Endothelial cell of umbilical vein (primary cell): ENCODE measurements around the gene TBPL1. TPM values are rescaled to one million over a fixed set of nuclear protein-coding genes. Genes with fewer than 3 reads are reported as not detected.

Experiments used
- BruUV-seq: library from RNA; stranded (reverse); fragments of 400-500 nt; replicated peaks from 2 replicates; lab custom pipeline; 2021; lab: Mats Ljungman, UMichigan
- CTCF ChIA-PET: fragments of 300-600, 350-600 bp; sonication (Branson Sonifier 250); formaldehyde crosslinking; loops from one replicate; lab custom pipeline; 2021; ENCODE audit warnings: antibody characterized with exemption, inconsistent platforms; lab: Charles Lee
- POLR2A ChIA-PET: fragments of 300-600, 350-600 bp; sonication (Branson Sonifier 250); formaldehyde crosslinking; loops from one replicate; lab custom pipeline; 2021; ENCODE audit warnings: antibody characterized with exemption, inconsistent platforms; lab: Charles Lee
- DNase-seq: peaks from one replicate; pipeline ENCODE4 v3.0.0-alpha.2; 2011; ENCODE audit warnings: low read depth, low spot score
- FAIRE-seq: peaks from 2 replicates; lab custom pipeline; 2011; peaks lifted over from hg19 to GRCh38; lab: Jason Lieb, UNC
- H2AFZ ChIP-seq: 2 replicates; pipeline ENCODE4 v1.6.0; 2012; ENCODE audit warnings: low read depth, low read length, control low read depth, inconsistent platforms
- H3K27ac ChIP-seq: 2 replicates; pipeline ENCODE4 v1.5.1; 2011; ENCODE audit warnings: low read depth, mild to moderate bottlenecking, control low read depth, low read length, moderate library complexity; ENCODE audit not compliant: insufficient read depth
- H3K27me3 ChIP-seq, 2 experiments: 2 replicates each; pipeline versions ENCODE4 v1.6.0 to v1.6.1; 2011; ENCODE audit warnings: low read length in 2 of 2, mixed read lengths in 1 of 2; ENCODE audit not compliant: control insufficient read depth in 2 of 2, insufficient read depth in 2 of 2
- H3K36me3 ChIP-seq, 2 experiments: 2 replicates in 1 of 2; 3 replicates in 1 of 2; pipeline ENCODE4 v1.5.1; 2011; ENCODE audit warnings: low read length in 2 of 2, mild to moderate bottlenecking in 1 of 2, moderate library complexity in 1 of 2; ENCODE audit not compliant: control insufficient read depth in 2 of 2, insufficient read depth in 2 of 2; ENCODE audit errors: extremely low read depth in 1 of 2
- H3K4me1 ChIP-seq: 3 replicates; pipeline ENCODE4 v1.5.1; 2011; ENCODE audit warnings: mild to moderate bottlenecking, low read length; ENCODE audit not compliant: control insufficient read depth, insufficient read depth; ENCODE audit errors: extremely low read depth
- H3K4me2 ChIP-seq: 2 replicates; pipeline ENCODE4 v1.6.1; 2011; ENCODE audit warnings: low read length, control low read depth, mixed read lengths; ENCODE audit not compliant: insufficient read depth
- H3K4me3 ChIP-seq, 3 experiments: fragments of 200-600 bp in 1 of 3; sonication (generic), shearing (Covaris generic) in 1 of 3; replicated peaks in 1 of 3; 2 replicates each; pipeline ENCODE4 v1.5.1; 2011 to 2016; ENCODE audit warnings: control low read depth in 3 of 3, low read length in 3 of 3, mild to moderate bottlenecking in 2 of 3, inconsistent platforms in 1 of 3, low read depth in 1 of 3, moderate library complexity in 1 of 3; ENCODE audit not compliant: insufficient read depth in 1 of 3
- H3K79me2 ChIP-seq: 2 replicates; pipeline ENCODE4 v1.6.0; 2012; ENCODE audit warnings: low read length, inconsistent platforms; ENCODE audit not compliant: control insufficient read depth, insufficient read depth
- H3K9ac ChIP-seq: replicated peaks from 2 replicates; pipeline ENCODE3; 2011; ENCODE audit warnings: low read length, control low read depth; ENCODE audit not compliant: insufficient read depth; ENCODE audit errors: extremely low read depth
- H3K9me1 ChIP-seq: replicated peaks from 3 replicates; pipeline ENCODE4 v1.6.0; 2011; ENCODE audit warnings: mild to moderate bottlenecking, low read length; ENCODE audit not compliant: control insufficient read depth, insufficient read depth; ENCODE audit errors: extremely low read depth
- H3K9me3 ChIP-seq: replicated peaks from 2 replicates; pipeline ENCODE4 v1.5.1; 2012; ENCODE audit warnings: low read length, inconsistent platforms; ENCODE audit not compliant: control insufficient read depth, insufficient read depth
- H4K20me1 ChIP-seq: replicated peaks from 2 replicates; pipeline ENCODE3; 2011; ENCODE audit warnings: mild to moderate bottlenecking, low read length; ENCODE audit not compliant: control insufficient read depth, insufficient read depth; ENCODE audit errors: extremely low read depth
- CTCF ChIP-seq, 2 donors: IDR thresholded peaks; 1 replicate in 1 of 2; 2 replicates in 1 of 2; pipeline ENCODE4 v1.5.1; 2011; ENCODE audit warnings: low read length in 2 of 2, mild to moderate bottlenecking in 2 of 2, moderate library complexity in 2 of 2, control low read depth in 1 of 2, inconsistent platforms in 1 of 2, low read depth in 1 of 2; ENCODE audit not compliant: insufficient read depth in 1 of 2; ENCODE audit errors: extremely low read depth in 1 of 2
- EZH2 ChIP-seq: IDR thresholded peaks from 2 replicates; pipeline ENCODE4 v1.6.1; 2012; ENCODE audit warnings: borderline replicate concordance, low read depth, mild to moderate bottlenecking, moderate library complexity, low read length, inconsistent platforms; ENCODE audit not compliant: severe bottlenecking
- FOS ChIP-seq: IDR thresholded peaks from 2 replicates; pipeline ENCODE4 v1.6.1; 2011; ENCODE audit warnings: mild to moderate bottlenecking, low read length, moderate library complexity, borderline replicate concordance; ENCODE audit not compliant: insufficient read depth
- GATA2 ChIP-seq: IDR thresholded peaks from 2 replicates; pipeline ENCODE4 v1.7.0; 2011; ENCODE audit warnings: low read depth, mild to moderate bottlenecking, moderate library complexity, mixed read lengths, low read length; ENCODE audit not compliant: insufficient read length, insufficient read depth
- JUN ChIP-seq: IDR thresholded peaks from 2 replicates; pipeline ENCODE4 v1.6.1; 2011; ENCODE audit warnings: borderline replicate concordance, low read depth; ENCODE audit not compliant: insufficient read length, insufficient read depth
- MAX ChIP-seq: IDR thresholded peaks from 2 replicates; pipeline ENCODE4 v1.6.1; 2011; ENCODE audit not compliant: insufficient read depth, insufficient read length
- MYC ChIP-seq: IDR thresholded peaks from one replicate; pipeline ENCODE4 v1.6.1; 2011; ENCODE audit warnings: mild to moderate bottlenecking, low read depth, low read length
- POLR2A ChIP-seq: IDR thresholded peaks from 2 replicates; pipeline ENCODE4 v1.6.1; 2012; ENCODE audit warnings: low read depth, mild to moderate bottlenecking, control low read depth, low read length
- POLR2AphosphoS5 ChIP-seq: IDR thresholded peaks from 2 replicates; pipeline ENCODE4 v1.6.1; 2012; ENCODE audit warnings: low read depth, mild to moderate bottlenecking, control low read depth, low read length, moderate library complexity; ENCODE audit not compliant: insufficient read depth
- dilution Hi-C: fragments of 300-500 bp; cut with MboI; formaldehyde crosslinking; loops from one replicate; pipeline ENCODE4 v1.15.0; 2019; ENCODE audit warnings: low sequenced_read_pairs; ENCODE audit not compliant: extremely low pct_ligation_motif_present
- intact Hi-C: fragments of 100-400 bp; cut with micrococcal nuclease; formaldehyde crosslinking; loops from one replicate; pipeline ENCODE4 v1.10.0; 2022
- polyA plus RNA-seq, 4 experiments: library from polyadenylated mRNA; depleted of rRNA in 3 of 4; stranded (reverse) in 3 of 4; unstranded in 1 of 4; fragments of >200 nt; gene quantifications; 2 replicates each; pipeline versions ENCODE4 v1.2.1 to v1.2.3, GENCODE V29; 2011 to 2012; ENCODE audit warnings: missing spikeins in 1 of 4
- total RNA-seq: library from RNA; stranded (reverse); gene quantifications from 2 replicates; pipeline ENCODE4 v1.2.3, GENCODE V29; 2021

Gene TBPL1
- total and polyA plus RNA-seq, 2 donors (not counting 3 experiments of a cell fraction or from before 2014, with no cell fraction given) = 19.6 to 31.2 TPM

- Histone ChIP-seq H3K4me3 (no peak overlapping the region), H3K27ac (no peak overlapping the region), H3K4me2 (no peak overlapping the region), H3K9ac (no peak overlapping the region), H2AFZ (no peak overlapping the region), H4K20me1 (no peaks in the 10 kb centered on the region), H3K9me3 (no peaks in the 10 kb centered on the region), H3K36me3 (peaks cover 0 to 4% of the 10 kb centered on the region in 2 experiments), H3K27me3 (no peaks in the 10 kb centered on the region), H3K79me2 (no peaks in the 10 kb centered on the region), H3K4me1 (peaks cover 11% of the 10 kb centered on the region), H3K9me1 (no peaks in the 10 kb centered on the region)
- POLR2A ChIA-PET = no interaction called here
- DNase-seq (no peak), FAIRE-seq (no peak)
- no TSS peak for BruUV-seq
- intact Hi-C loops = loop anchor here (2.0 kb wide), 2 partner anchors 38 to 62 kb away; partner anchors contain the start of genes SLC2A12 and TBPL1
- CTCF ChIA-PET = interaction anchor here (0.8 to 4.3 kb wide), 5 partner anchors 11 to 153 kb away, joined by 3 to 35 read pairs (median 7); no protein-coding TSS in a partner anchor
- dilution Hi-C loops = no loop called here
- TF ChIP-seq FOS (no peak), CTCF (IDR thresholded peaks at IDR 0.05; ENCODE audit: extremely low read depth in 1 of 2, insufficient read depth in 1 of 2, low read depth in 1 of 2, low read length in 2 of 2) (no peak), JUN (no peak), POLR2AphosphoS5 (no peak), EZH2 (no peak), MAX (no peak), MYC (no peak), GATA2 (no peak), POLR2A (no peak)
These were observed 37.3 kb downstream of the TBPL1 start for GRCh38 chr6:133990321-133990720.
